GM19452 (cell line): ENCODE results near the gene LYZL2.
"Not testable (repeated sequence)": the region's sequence is repeated elsewhere in the genome, so short reads cannot be mapped to it uniquely, and the experiment has no call there.

Experiments
- ATAC-seq: cut with Tn5 transposase; IDR thresholded peaks from one replicate; pipeline ENCODE4 v1.9.1; 2021; ENCODE audit not compliant: unreplicated experiment

LYZL2 gene

GRCh38 chr10:30629653-30630052, at the start of gene LYZL2:
LYZL2 (minus strand) TSS chr10:30629753; CDS start chr10:30626915, 2,838 bp downstream.
- no peak for ATAC-seq

DNA sequence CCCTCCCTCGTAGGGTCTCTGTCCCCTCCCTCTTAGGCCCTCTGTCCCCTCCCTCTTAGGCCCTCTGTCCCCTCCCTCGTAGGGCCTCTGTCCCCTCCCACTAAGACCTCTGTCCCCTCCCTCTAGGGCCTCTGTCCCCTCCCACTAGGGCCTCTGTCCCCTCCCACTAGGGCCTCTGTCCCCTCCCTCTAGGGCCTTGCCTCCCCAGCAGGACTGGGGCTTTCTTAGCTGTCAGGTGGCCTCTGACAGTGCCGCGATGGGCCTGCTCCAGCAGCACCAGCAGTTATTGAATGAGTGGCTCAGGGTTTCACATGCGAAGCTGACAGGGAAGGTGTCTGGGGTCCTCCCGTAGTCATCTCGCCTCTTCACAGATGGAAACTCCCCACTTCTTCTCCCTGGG, 48.1 kb upstream of the LYZL2 start:
- ATAC-seq: not testable (repeated sequence)

DNA sequence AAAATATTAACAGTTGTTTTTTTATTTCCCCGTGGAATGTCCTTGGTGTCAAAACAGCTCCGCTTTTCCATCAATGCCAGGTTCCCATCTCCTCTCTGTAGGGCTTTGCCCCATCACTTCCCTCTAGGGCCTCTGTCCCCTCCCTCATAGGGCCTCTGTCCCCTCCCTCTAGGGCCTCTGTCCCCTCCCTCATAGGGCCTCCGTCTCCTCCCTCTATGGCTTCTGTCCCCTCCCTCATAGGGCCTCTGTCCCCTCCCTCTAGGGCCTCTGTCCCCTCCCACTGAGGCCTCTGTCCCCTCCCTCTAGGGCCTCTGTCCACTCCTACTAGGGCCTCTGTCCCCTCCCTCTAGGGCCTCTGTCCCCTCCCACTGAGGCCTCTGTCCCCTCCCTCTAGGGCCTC, 47.6 kb upstream of the LYZL2 start:
- ATAC-seq: not testable (repeated sequence)

DNA sequence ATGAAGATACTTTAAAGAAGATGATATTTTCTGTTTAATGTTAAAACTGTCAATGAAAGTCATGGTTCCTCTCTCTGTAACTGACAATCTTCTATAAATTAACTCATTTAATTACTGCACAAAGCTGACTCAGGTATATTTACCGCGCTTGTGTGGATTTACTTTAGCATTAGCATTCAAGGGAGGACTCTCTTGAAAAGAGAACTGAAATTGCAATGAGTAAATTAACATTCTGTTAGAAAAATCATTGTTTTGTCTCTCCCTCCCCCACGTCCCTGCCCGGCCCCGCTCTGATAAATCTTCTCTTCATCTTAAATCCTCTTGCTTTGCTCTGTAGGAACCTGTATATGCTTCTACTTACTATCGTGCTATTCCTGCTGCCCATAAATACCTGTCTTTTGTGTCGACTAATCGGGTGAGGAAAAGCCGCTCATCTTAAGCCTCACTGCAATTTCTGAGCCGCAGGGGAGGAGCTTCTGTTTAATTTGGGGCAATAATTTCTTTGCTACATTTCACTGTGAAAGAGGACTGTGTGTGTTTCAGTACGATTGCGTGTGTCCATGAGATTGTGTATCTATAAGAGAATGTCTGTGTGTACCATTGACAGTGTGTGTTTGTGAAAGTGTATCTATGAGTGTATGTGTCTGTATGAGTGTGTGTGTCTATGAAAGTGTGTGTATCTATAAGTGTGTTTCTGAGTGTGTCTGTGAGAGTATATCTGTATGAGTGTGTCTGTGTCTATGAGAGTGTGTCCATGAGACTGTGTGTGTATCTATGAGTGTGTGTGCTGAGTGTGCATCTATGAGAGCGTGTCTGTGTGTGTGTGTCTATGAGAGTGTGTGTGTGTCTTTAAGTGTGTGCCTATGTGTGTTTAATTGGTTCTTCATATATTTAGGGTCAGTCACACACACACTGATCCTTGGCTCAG, 46.5 kb upstream of the LYZL2 start:
- no peak for ATAC-seq

- ATAC-seq: no peak
These were observed 45.2 kb upstream of the LYZL2 start for GRCh38 chr10:30674796-30675195.

- ATAC-seq: not testable (repeated sequence)
These were observed 43.7 kb upstream of the LYZL2 start for GRCh38 chr10:30673262-30673661.

- not testable (repeated sequence) for ATAC-seq
These were observed 42.8 kb upstream of the LYZL2 start for GRCh38 chr10:30672338-30672737.

DNA sequence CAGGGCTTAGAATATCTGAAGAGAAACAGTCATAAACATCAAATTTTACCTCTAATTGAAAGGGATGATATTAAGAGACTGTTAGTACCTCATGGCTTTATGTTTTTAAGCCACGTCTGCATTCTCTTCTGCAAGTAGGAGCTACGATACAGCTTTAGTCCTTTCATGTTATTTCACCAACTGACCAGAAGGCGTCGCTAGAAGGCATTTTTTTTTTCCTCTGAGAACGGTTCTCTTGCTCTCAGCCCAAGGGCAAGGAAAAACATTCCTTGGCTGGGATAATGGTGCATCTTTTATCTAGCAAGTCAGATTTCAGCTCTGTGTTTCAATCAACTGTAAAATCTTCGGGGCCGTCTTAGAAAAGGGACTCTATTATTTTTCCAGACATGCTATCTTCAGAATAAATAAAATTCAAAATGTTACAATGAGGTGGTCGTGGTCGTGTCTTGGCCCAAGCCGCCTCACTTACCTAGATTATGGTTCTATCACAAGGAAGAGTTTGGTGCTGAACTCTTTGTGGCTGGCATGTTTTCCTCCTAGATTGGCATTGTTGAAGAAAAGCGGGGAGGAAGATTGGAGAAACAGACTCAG, 41.6 kb upstream of the LYZL2 start:
- ATAC-seq: no peak

GRCh38 chr10:30667982-30668381, 38.4 kb upstream of the LYZL2 start:
- not testable (repeated sequence) for ATAC-seq

- peak; percentile 79 for ATAC-seq
These were observed 33.9 kb upstream of the LYZL2 start for GRCh38 chr10:30663403-30663802.

GRCh38 chr10:30662814-30663213, 33.3 kb upstream of the LYZL2 start:
- ATAC-seq: no peak

DNA sequence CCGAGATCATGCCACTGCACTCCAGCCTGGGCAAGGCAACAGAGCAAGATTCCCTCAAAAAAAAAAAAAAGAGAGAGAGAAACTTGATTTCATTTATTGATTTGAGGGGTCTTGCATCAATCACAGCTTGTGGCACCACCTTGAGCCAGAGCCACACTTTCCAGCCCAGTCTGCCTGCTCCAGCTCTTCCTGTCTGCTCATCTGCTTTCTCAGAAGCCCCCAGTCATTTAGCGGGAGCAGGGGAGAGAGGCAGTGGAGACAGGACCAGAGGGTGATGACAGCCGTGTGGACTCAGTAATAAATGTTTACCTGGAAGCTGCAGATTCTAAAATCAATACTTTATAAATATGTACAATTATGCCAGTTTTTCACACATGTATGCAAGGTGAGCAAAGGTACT, 30.8 kb upstream of the LYZL2 start:
- not testable (repeated sequence) for ATAC-seq

GRCh38 chr10:30656233-30656632, 26.7 kb upstream of the LYZL2 start:
- ATAC-seq: no peak

GRCh38 chr10:30655001-30655400, 25.4 kb upstream of the LYZL2 start:
- not testable (repeated sequence) for ATAC-seq

GRCh38 chr10:30651470-30652397, 22.2 kb upstream of the LYZL2 start:
- ATAC-seq: not testable (repeated sequence)

DNA sequence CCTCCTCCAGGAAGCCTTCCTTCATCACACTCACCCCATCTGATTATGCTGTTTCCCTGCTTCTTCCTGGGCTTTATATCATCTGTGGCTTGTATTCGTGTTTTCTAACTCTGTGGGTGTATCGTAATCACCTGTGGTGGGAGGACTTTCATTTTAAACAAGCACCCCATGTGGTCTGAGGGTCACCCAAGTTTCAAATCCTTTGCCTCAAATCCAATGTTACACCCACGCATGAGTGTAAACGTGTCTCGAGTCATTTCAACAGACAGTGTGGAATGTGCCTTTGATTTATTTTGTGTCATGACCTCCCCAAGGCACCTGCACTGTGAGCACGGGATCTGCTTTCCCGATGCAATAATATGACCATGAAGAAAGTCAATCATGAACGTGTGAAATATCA, 17.5 kb upstream of the LYZL2 start:
- no peak for ATAC-seq

DNA sequence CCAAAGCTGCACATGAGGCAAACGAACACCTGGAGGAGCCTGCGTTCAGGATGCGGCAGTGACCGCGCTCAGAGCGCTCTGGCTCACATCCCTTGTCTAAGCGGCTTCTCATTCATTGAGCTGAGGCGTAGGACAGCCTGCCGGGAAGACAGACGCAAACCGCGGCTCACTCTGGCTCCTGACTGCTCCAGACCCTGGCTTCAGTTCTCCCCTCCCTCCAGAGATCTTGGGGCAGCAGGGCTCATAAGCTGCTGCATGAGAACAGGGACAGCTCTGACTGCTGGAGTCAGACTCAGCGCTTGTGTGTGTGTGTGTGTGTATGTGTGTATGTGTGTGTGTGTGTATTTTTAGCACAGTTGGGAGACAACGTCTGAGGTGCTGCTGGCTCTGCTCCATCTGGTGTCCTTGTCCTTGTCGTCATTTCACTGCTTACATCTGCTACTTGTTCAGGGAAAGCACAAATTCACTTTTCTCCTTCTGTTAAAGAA, 15.8 kb upstream of the LYZL2 start:
- no peak for ATAC-seq

- ATAC-seq: not testable (repeated sequence)
These were observed 14.9 kb upstream of the LYZL2 start for GRCh38 chr10:30644408-30644861.

- ATAC-seq: not testable (repeated sequence)
These were observed 14.1 kb upstream of the LYZL2 start for GRCh38 chr10:30643557-30644199.

- ATAC-seq: not testable (repeated sequence)
These were observed 13.3 kb upstream of the LYZL2 start for GRCh38 chr10:30642856-30643255.
